ENCODE results near the gene DCD. TPM values are rescaled to one million over a fixed set of nuclear protein-coding genes. Genes with fewer than 3 reads are reported as not detected.

The DCD gene
- total RNA-seq, 1 donor from 2014 or later = not detected

- TF ChIP-seq CTCF (conservative IDR thresholded peaks at IDR 0.05) = no peak
- Mint-ChIP-seq H3K4me3 (no peak overlapping the region), H3K9me3 (no peaks in the 10 kb centered on the region), H3K27ac (no peak overlapping the region), H3K36me3 (no peaks in the 10 kb centered on the region), H3K4me1 (ENCODE audit: unreplicated experiment) (no peaks in the 10 kb centered on the region), H3K27me3 (peaks cover 23% of the 10 kb centered on the region)
- no peak for DNase-seq (ENCODE audit: extremely low spot score, unreplicated experiment)
These were observed 46.3 kb downstream of the DCD start for GRCh38 chr12:54601841-54602240.

GRCh38 chr12:54598970-54599369, 49.2 kb downstream of the DCD start:
- no peak for TF ChIP-seq CTCF (conservative IDR thresholded peaks at IDR 0.05)
- Mint-ChIP-seq H3K27ac (peak overlapping the region; percentile 5), H3K27me3 (peaks cover 26% of the 10 kb centered on the region), H3K36me3 (no peaks in the 10 kb centered on the region), H3K4me1 (ENCODE audit: unreplicated experiment) (peaks cover 4% of the 10 kb centered on the region), H3K9me3 (no peaks in the 10 kb centered on the region), H3K4me3 (no peak overlapping the region)
- DNase-seq (ENCODE audit: extremely low spot score, unreplicated experiment) = no peak

- no peak overlapping the region for H3K27ac Mint-ChIP-seq
These were observed 51.6 kb downstream of the DCD start for GRCh38 chr12:54596526-54596946.

GRCh38 chr12:54595471-54595870, 52.7 kb downstream of the DCD start:
- Mint-ChIP-seq H3K4me1 (ENCODE audit: unreplicated experiment) (peaks cover 13% of the 10 kb centered on the region), H3K9me3 (no peaks in the 10 kb centered on the region), H3K27me3 (peaks cover 39% of the 10 kb centered on the region)

More at GRCh38 chr12:54596526-54596946, 51.6 kb downstream of the DCD start:
- H3K4me3 Mint-ChIP-seq = no peak overlapping the region
- no peaks in the 10 kb centered on the region for H3K36me3 Mint-ChIP-seq
- no peak for DNase-seq (ENCODE audit: extremely low spot score, unreplicated experiment)
- H3K9me3 Mint-ChIP-seq = no peaks in the 10 kb centered on the region
- peaks cover 33% of the 10 kb centered on the region for H3K27me3 Mint-ChIP-seq
- peaks cover 4% of the 10 kb centered on the region for H3K4me1 Mint-ChIP-seq (ENCODE audit: unreplicated experiment)
- peak; percentile 91 for TF ChIP-seq CTCF (conservative IDR thresholded peaks at IDR 0.05)

More at GRCh38 chr12:54595471-54595870, 52.7 kb downstream of the DCD start:
- no peak for TF ChIP-seq CTCF (conservative IDR thresholded peaks at IDR 0.05)
- no peak overlapping the region for H3K27ac Mint-ChIP-seq
- H3K36me3 Mint-ChIP-seq = no peaks in the 10 kb centered on the region
- H3K4me3 Mint-ChIP-seq = no peak overlapping the region
- DNase-seq (ENCODE audit: extremely low spot score, unreplicated experiment) = no peak

Other genes with a start within 250 kb of the DCD start
- 2.5 and 25.9 TPM in 2 replicates for gene ITGA5, start 229.1 kb downstream of the DCD start, total RNA-seq (ENCODE audit: low replicate concordance)
- not detected in 2 replicates for gene GTSF1, start 174.8 kb downstream of the DCD start, total RNA-seq (ENCODE audit: low replicate concordance)
- not detected in 2 replicates for gene NCKAP1L, start 150.6 kb downstream of the DCD start, total RNA-seq (ENCODE audit: low replicate concordance)
- gene PDE1B, start 98.8 kb downstream of the DCD start, total RNA-seq (ENCODE audit: low replicate concordance) = 0.10 and 3.6 TPM in 2 replicates
- 24.9 and 43.3 TPM in 2 replicates for gene PPP1R1A, start 59.7 kb downstream of the DCD start, total RNA-seq (ENCODE audit: low replicate concordance)
- gene LACRT, start 13.5 kb downstream of the DCD start, total RNA-seq (ENCODE audit: low replicate concordance) = not detected in 2 replicates
- gene MUCL1, start 206.2 kb upstream of the DCD start, total RNA-seq (ENCODE audit: low replicate concordance) = not detected in 2 replicates

Data from type B pancreatic cell (in vitro differentiated cells).